Activated CD4-positive, alpha-beta memory T cell treated with anti-CD3 and anti-CD28 coated beads for 36 hours (primary cell): ENCODE measurements around the gene KCNJ9. TPM values are rescaled to one million over a fixed set of nuclear protein-coding genes. Genes with fewer than 3 reads are reported as not detected.

Source experiments
- CTCF ChIA-PET: fragments of 350-600 bp; sonication (Branson Sonifier 250); formaldehyde crosslinking; loops from one replicate; lab custom pipeline; 2021; ENCODE audit warnings: antibody characterized with exemption, inconsistent platforms; lab: Charles Lee
- POLR2A ChIA-PET: fragments of 350-600 bp; sonication (Branson Sonifier 250); formaldehyde crosslinking; loops from one replicate; lab custom pipeline; 2021; ENCODE audit warnings: antibody characterized with exemption; lab: Charles Lee
- DNase-seq: peaks from one replicate; pipeline ENCODE4 v3.0.0-alpha.2; 2020
- H3K27ac Mint-ChIP-seq: one replicate; pipeline ENCODE4 v1.8.0; 2021; ENCODE audit warnings: mixed read lengths
- H3K27me3 Mint-ChIP-seq: one replicate; pipeline ENCODE4 v1.8.0; 2021; ENCODE audit warnings: mixed read lengths
- H3K36me3 Mint-ChIP-seq: one replicate; pipeline ENCODE4 v1.8.0; 2021; ENCODE audit warnings: mixed read lengths
- H3K4me1 Mint-ChIP-seq: one replicate; pipeline ENCODE4 v1.8.0; 2021; ENCODE audit warnings: low read depth, mixed read lengths
- H3K4me3 Mint-ChIP-seq: one replicate; pipeline ENCODE4 v1.8.0; 2021; ENCODE audit warnings: mild to moderate bottlenecking, mixed read lengths
- H3K9me3 Mint-ChIP-seq: one replicate; pipeline ENCODE4 v1.8.0; 2021; ENCODE audit warnings: mixed read lengths
- intact Hi-C: fragments of 100-400 bp; cut with micrococcal nuclease; formaldehyde crosslinking; loops from one replicate; pipeline ENCODE4 v1.15.1; 2023
- total RNA-seq, 2 experiments: library from RNA; stranded (reverse); gene quantifications; one replicate each; pipeline ENCODE4 v1.2.3, GENCODE V29; 2021

The KCNJ9 gene
- total RNA-seq, 2 experiments from 2014 or later: not detected

DNA sequence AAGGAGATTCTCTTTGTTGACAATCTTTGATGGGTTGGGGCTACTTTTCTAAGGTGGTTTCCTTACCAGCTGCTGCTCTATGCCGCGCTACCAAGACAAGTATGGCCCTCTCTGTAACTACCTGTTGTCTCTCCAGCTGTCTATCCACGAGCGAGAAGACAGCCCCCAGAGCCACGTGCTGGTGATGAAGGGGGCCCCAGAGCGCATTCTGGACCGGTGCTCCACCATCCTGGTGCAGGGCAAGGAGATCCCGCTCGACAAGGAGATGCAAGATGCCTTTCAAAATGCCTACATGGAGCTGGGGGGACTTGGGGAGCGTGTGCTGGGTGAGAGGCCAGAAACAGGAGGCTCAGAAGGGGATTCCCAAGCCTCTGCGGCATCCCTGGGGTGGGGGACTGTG lies 48.6 kb downstream of the KCNJ9 start:
- ChIA-PET POLR2A (no interaction called here), CTCF (interaction anchor here (1.1 to 1.3 kb wide), 2 partner anchors 43 to 122 kb away, joined by 3 read pairs; no protein-coding TSS in a partner anchor)
- no peak overlapping the region for H3K4me3 Mint-ChIP-seq
- H3K36me3 Mint-ChIP-seq: no peaks in the 10 kb centered on the region
- intact Hi-C loops: no loop called here
- H3K9me3 Mint-ChIP-seq: no peaks in the 10 kb centered on the region
- no peak overlapping the region for H3K27ac Mint-ChIP-seq
- H3K27me3 Mint-ChIP-seq: peaks cover 4% of the 10 kb centered on the region
- no peaks in the 10 kb centered on the region for H3K4me1 Mint-ChIP-seq
- no peak for DNase-seq

- ChIA-PET POLR2A (no interaction called here), CTCF (interaction anchor here (1.3 kb wide), 1 partner anchor 44 kb away, joined by 3 read pairs; no protein-coding TSS in a partner anchor)
- H3K4me1 Mint-ChIP-seq: no peaks in the 10 kb centered on the region
- intact Hi-C loops: no loop called here
- no peak overlapping the region for H3K27ac Mint-ChIP-seq
- H3K36me3 Mint-ChIP-seq: no peaks in the 10 kb centered on the region
- H3K9me3 Mint-ChIP-seq: no peaks in the 10 kb centered on the region
- peaks cover 4% of the 10 kb centered on the region for H3K27me3 Mint-ChIP-seq
- no peak for DNase-seq
- no peak overlapping the region for H3K4me3 Mint-ChIP-seq
Observed at GRCh38 chr1:160130486-160130885, 49.1 kb downstream of the KCNJ9 start.

DNA sequence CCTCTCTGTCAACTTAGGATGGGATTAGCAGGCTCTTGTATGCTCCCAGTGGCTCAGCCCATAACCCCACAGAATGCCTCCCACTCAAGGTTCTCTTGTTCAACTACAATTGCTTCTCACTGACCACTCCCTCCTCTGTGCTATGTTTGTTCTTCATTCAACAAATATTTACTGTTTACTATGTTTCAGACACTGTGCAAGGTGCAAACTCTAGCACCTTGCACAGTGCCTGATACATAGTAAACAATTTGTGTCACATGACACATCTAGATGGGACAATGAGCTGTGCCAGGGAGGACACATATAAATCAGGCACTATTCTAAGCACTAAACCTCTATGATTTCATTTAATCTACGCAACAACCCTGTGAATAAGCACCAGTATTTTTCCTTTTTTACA lies 49.6 kb downstream of the KCNJ9 start:
- DNase-seq: no peak
- H3K27me3 Mint-ChIP-seq: peaks cover 4% of the 10 kb centered on the region
- H3K9me3 Mint-ChIP-seq: no peaks in the 10 kb centered on the region
- H3K36me3 Mint-ChIP-seq: no peaks in the 10 kb centered on the region
- ChIA-PET CTCF (interaction anchor here (1.3 kb wide), 1 partner anchor 44 kb away, joined by 3 read pairs; no protein-coding TSS in a partner anchor), POLR2A (no interaction called here)
- intact Hi-C loops: no loop called here
- no peak overlapping the region for H3K27ac Mint-ChIP-seq
- no peaks in the 10 kb centered on the region for H3K4me1 Mint-ChIP-seq
- H3K4me3 Mint-ChIP-seq: no peak overlapping the region

- no peak for DNase-seq
- POLR2A ChIA-PET: no interaction called here
- CTCF ChIA-PET: interaction anchor here (0.6 to 1.1 kb wide), 3 partner anchors 60 to 160 kb away, joined by 3 to 5 read pairs (median 3); no protein-coding TSS in a partner anchor
- H3K27ac Mint-ChIP-seq: no peak overlapping the region
- no peak overlapping the region for H3K4me3 Mint-ChIP-seq
- intact Hi-C loops: no loop called here
- H3K9me3 Mint-ChIP-seq: no peaks in the 10 kb centered on the region
- H3K27me3 Mint-ChIP-seq: peaks cover 4% of the 10 kb centered on the region
- H3K4me1 Mint-ChIP-seq: no peaks in the 10 kb centered on the region
- no peaks in the 10 kb centered on the region for H3K36me3 Mint-ChIP-seq
Observed at GRCh38 chr1:160131803-160132565, 50.6 kb downstream of the KCNJ9 start.

DNA sequence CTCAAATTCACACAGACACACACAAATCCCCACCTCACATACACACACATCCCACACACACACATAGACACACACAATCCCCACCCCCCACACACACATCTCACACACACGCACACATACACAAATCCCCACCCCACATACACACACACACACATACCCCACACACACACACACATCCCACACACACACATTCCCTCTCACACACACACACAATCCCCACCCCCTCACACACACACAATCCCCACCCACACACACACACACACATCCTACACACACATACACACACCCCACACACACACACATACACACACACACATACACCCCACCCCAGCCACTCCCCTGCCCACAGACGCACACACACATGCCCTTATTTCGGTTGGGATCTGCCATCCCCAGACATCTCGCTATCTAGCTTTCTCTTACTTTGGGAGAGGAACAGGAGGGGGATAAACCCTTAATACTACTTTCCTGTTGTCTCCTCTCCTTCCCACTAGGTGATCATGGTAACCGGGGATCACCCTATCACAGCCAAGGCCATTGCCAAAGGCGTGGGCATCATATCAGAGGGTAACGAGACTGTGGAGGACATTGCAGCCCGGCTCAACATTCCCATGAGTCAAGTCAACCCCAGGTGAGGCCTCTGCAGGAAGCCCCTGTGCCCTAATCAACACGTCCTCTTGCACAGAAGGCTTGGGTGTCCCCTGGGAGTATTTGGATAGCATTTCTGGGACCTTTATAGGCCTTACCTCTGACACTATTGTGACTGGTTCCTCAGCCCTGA lies 52.8 kb downstream of the KCNJ9 start:
- H3K4me3 Mint-ChIP-seq: no peak overlapping the region

GRCh38 chr1:160134791-160135572 lies 53.6 kb downstream of the KCNJ9 start:
- intact Hi-C loops: no loop called here
- H3K27me3 Mint-ChIP-seq: peaks cover 8% of the 10 kb centered on the region
- no peak for DNase-seq
- H3K9me3 Mint-ChIP-seq: no peaks in the 10 kb centered on the region
- CTCF ChIA-PET: no interaction called here
- no peak overlapping the region for H3K4me3 Mint-ChIP-seq
- H3K27ac Mint-ChIP-seq: no peak overlapping the region
- POLR2A ChIA-PET: no interaction called here
- no peaks in the 10 kb centered on the region for H3K36me3 Mint-ChIP-seq
- H3K4me1 Mint-ChIP-seq: no peaks in the 10 kb centered on the region

More for the DNA sequence above, 52.8 kb downstream of the KCNJ9 start:
- intact Hi-C loops: no loop called here
- Mint-ChIP-seq H3K9me3 (no peaks in the 10 kb centered on the region), H3K27ac (no peak overlapping the region), H3K4me1 (no peaks in the 10 kb centered on the region), H3K36me3 (no peaks in the 10 kb centered on the region), H3K27me3 (peaks cover 4% of the 10 kb centered on the region)
- CTCF ChIA-PET: no interaction called here
- POLR2A ChIA-PET: no interaction called here
- no peak for DNase-seq

DNA sequence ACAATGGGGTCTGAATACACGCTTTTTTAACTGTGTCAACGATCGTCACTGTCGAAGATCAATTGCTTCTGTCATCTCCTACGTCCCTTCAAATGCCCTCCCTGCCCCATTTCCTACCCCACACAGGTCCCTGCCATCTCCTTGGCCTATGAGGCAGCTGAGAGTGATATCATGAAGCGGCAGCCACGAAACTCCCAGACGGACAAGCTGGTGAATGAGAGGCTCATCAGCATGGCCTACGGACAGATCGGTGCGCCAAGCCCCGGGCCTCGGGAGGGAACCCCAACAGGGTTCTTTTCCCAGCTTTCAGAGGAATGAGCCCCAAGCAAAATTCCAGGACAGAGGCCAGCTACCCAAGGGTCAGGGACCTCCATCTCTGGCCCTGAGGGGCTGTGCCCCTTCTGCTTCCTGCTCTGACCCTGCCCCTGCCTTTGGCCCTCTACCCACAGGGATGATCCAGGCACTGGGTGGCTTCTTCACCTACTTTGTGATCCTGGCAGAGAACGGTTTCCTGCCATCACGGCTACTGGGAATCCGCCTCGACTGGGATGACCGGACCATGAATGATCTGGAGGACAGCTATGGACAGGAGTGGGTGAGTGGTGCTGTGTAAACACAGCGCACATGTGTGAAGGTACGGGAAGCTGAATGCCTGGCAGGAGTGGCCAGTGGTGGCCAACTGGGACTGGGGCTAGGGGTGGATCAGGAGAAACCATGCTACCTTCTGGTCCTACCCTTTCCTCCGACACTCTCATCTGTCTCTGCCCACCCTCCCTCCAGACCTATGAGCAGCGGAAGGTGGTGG lies 55.0 kb downstream of the KCNJ9 start:
- Mint-ChIP-seq H3K4me3 (no peak overlapping the region), H3K36me3 (no peaks in the 10 kb centered on the region), H3K27ac (no peak overlapping the region), H3K27me3 (peaks cover 10% of the 10 kb centered on the region), H3K4me1 (no peaks in the 10 kb centered on the region), H3K9me3 (no peaks in the 10 kb centered on the region)
- ChIA-PET POLR2A (no interaction called here), CTCF (no interaction called here)
- DNase-seq: no peak
- intact Hi-C loops: no loop called here

- no peak overlapping the region for H3K27ac Mint-ChIP-seq
- CTCF ChIA-PET: no interaction called here
- no peaks in the 10 kb centered on the region for H3K36me3 Mint-ChIP-seq
- DNase-seq: no peak
- no peaks in the 10 kb centered on the region for H3K4me1 Mint-ChIP-seq
- no peaks in the 10 kb centered on the region for H3K9me3 Mint-ChIP-seq
- H3K4me3 Mint-ChIP-seq: no peak overlapping the region
- H3K27me3 Mint-ChIP-seq: peaks cover 10% of the 10 kb centered on the region
- POLR2A ChIA-PET: no interaction called here
- intact Hi-C loops: no loop called here
Observed at GRCh38 chr1:160136926-160137200, 55.5 kb downstream of the KCNJ9 start.

- Mint-ChIP-seq H3K9me3 (no peaks in the 10 kb centered on the region), H3K27me3 (peaks cover 10% of the 10 kb centered on the region), H3K4me1 (no peaks in the 10 kb centered on the region), H3K4me3 (no peak overlapping the region), H3K36me3 (no peaks in the 10 kb centered on the region), H3K27ac (no peak overlapping the region)
- no peak for DNase-seq
- CTCF ChIA-PET: no interaction called here
- intact Hi-C loops: no loop called here
- POLR2A ChIA-PET: no interaction called here
Observed at GRCh38 chr1:160137216-160137862, 56.0 kb downstream of the KCNJ9 start.

DNA sequence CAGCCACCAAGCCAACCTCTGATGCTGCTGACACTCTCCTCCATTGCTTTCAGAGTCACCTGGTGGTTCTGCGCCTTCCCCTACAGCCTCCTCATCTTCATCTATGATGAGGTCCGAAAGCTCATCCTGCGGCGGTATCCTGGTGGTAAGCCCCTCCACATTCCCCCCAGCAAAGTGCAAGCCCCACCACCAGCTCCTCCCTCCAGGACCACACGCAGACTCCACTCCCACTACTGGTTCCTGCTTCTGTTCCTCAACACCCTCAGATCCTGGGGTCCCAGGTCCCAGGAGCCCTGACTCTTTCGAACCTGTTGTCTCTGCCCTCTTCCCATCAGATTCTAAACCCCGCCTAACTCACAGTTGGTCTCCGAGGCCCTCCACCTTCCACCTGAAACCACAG lies 58.5 kb downstream of the KCNJ9 start:
- no peak for DNase-seq
- Mint-ChIP-seq H3K27me3 (peaks cover 11% of the 10 kb centered on the region), H3K36me3 (no peaks in the 10 kb centered on the region), H3K4me1 (no peaks in the 10 kb centered on the region), H3K4me3 (no peak overlapping the region), H3K9me3 (no peaks in the 10 kb centered on the region), H3K27ac (no peak overlapping the region)
- intact Hi-C loops: no loop called here
- ChIA-PET CTCF (no interaction called here), POLR2A (no interaction called here)
